IPS-20b (cell line): ENCODE results near the gene ZBTB7A.

Experiments used
- H3K27ac ChIP-seq: one replicate; pipeline ENCODE4 v1.5.1; 2013; ENCODE audit warnings: low read length
- H3K27me3 ChIP-seq: 2 replicates; pipeline ENCODE4 v1.6.1; 2013; ENCODE audit warnings: mild to moderate bottlenecking, low read length, inconsistent platforms; ENCODE audit not compliant: insufficient read depth
- H3K36me3 ChIP-seq: 2 replicates; pipeline ENCODE4 v1.6.1; 2013; ENCODE audit warnings: low read depth, mild to moderate bottlenecking, inconsistent platforms, low read length, moderate library complexity; ENCODE audit not compliant: insufficient read depth
- H3K4me1 ChIP-seq: 2 replicates; pipeline ENCODE4 v1.6.1; 2013; ENCODE audit warnings: mild to moderate bottlenecking, control low read depth, inconsistent platforms, low read length, moderate library complexity; ENCODE audit not compliant: insufficient read depth
- H3K4me3 ChIP-seq: 2 replicates; pipeline ENCODE4 v1.5.1; 2013; ENCODE audit warnings: mild to moderate bottlenecking, low read length, inconsistent platforms
- H3K9ac ChIP-seq: 2 replicates; pipeline ENCODE4 v1.6.1; 2013; ENCODE audit warnings: low read depth, mild to moderate bottlenecking, inconsistent platforms, low read length, moderate library complexity
- H3K9me3 ChIP-seq: 2 replicates; pipeline ENCODE4 v1.6.1; 2013; ENCODE audit warnings: mild to moderate bottlenecking, low read depth, low read length, inconsistent platforms; ENCODE audit not compliant: insufficient read depth

The ZBTB7A gene

GRCh38 chr19:4089946-4090345 is 23.2 kb upstream of the ZBTB7A start:
- H3K27me3 ChIP-seq, result no peaks in the 10 kb centered on the region
- no peak overlapping the region for H3K9ac ChIP-seq
- no peaks in the 10 kb centered on the region for H3K9me3 ChIP-seq
- H3K4me1 ChIP-seq, result no peaks in the 10 kb centered on the region
- H3K36me3 ChIP-seq, result peaks cover 41% of the 10 kb centered on the region
- no peak overlapping the region for H3K27ac ChIP-seq
- no peak overlapping the region for H3K4me3 ChIP-seq

GRCh38 chr19:4089400-4089908 is 22.8 kb upstream of the ZBTB7A start:
- H3K4me1 ChIP-seq, result no peaks in the 10 kb centered on the region
- no peak overlapping the region for H3K27ac ChIP-seq
- H3K36me3 ChIP-seq, result peaks cover 39% of the 10 kb centered on the region
- H3K4me3 ChIP-seq, result no peak overlapping the region
- no peak overlapping the region for H3K9ac ChIP-seq
- no peaks in the 10 kb centered on the region for H3K27me3 ChIP-seq
- H3K9me3 ChIP-seq, result no peaks in the 10 kb centered on the region

- H3K9ac ChIP-seq, result no peak overlapping the region
Observed at GRCh38 chr19:4088975-4089374, 22.3 kb upstream of the ZBTB7A start.

GRCh38 chr19:4087787-4088679 is 21.3 kb upstream of the ZBTB7A start:
- no peak overlapping the region for H3K9ac ChIP-seq
- H3K27ac ChIP-seq, result no peak overlapping the region

More at GRCh38 chr19:4088975-4089374, 22.3 kb upstream of the ZBTB7A start:
- no peaks in the 10 kb centered on the region for H3K9me3 ChIP-seq
- H3K27ac ChIP-seq, result no peak overlapping the region
- peaks cover 39% of the 10 kb centered on the region for H3K36me3 ChIP-seq
- H3K4me3 ChIP-seq, result no peak overlapping the region
- H3K4me1 ChIP-seq, result no peaks in the 10 kb centered on the region
- H3K27me3 ChIP-seq, result no peaks in the 10 kb centered on the region

GRCh38 chr19:4086411-4086867 is 19.7 kb upstream of the ZBTB7A start:
- H3K27me3 ChIP-seq, result no peaks in the 10 kb centered on the region
- H3K9me3 ChIP-seq, result no peaks in the 10 kb centered on the region
- H3K27ac ChIP-seq, result no peak overlapping the region
- H3K4me1 ChIP-seq, result no peaks in the 10 kb centered on the region
- H3K4me3 ChIP-seq, result no peak overlapping the region
- H3K9ac ChIP-seq, result no peak overlapping the region
- peaks cover 22% of the 10 kb centered on the region; the same call in 1 of the 2 replicates for H3K36me3 ChIP-seq

More at GRCh38 chr19:4087787-4088679, 21.3 kb upstream of the ZBTB7A start:
- peaks cover 30% of the 10 kb centered on the region for H3K36me3 ChIP-seq
- no peaks in the 10 kb centered on the region for H3K4me1 ChIP-seq
- H3K9me3 ChIP-seq, result no peaks in the 10 kb centered on the region
- no peaks in the 10 kb centered on the region for H3K27me3 ChIP-seq
- H3K4me3 ChIP-seq, result no peak overlapping the region

GRCh38 chr19:4084547-4084877 is 17.8 kb upstream of the ZBTB7A start:
- H3K27ac ChIP-seq, result no peak overlapping the region
- no peak overlapping the region for H3K4me3 ChIP-seq
- no peaks in the 10 kb centered on the region for H3K4me1 ChIP-seq
- peaks cover 8% of the 10 kb centered on the region; the same call in 1 of the 2 replicates for H3K36me3 ChIP-seq
- H3K9ac ChIP-seq, result no peak overlapping the region
- no peaks in the 10 kb centered on the region for H3K9me3 ChIP-seq
- H3K27me3 ChIP-seq, result no peaks in the 10 kb centered on the region

GRCh38 chr19:4083677-4084546 is 17.2 kb upstream of the ZBTB7A start:
- no peak overlapping the region for H3K4me3 ChIP-seq
- no peak overlapping the region for H3K9ac ChIP-seq
- no peaks in the 10 kb centered on the region; the same call in 1 of the 2 replicates for H3K4me1 ChIP-seq
- no peaks in the 10 kb centered on the region for H3K27me3 ChIP-seq
- no peaks in the 10 kb centered on the region for H3K9me3 ChIP-seq
- no peak overlapping the region for H3K27ac ChIP-seq
- 0 out of 2 replicates have a peak, but pooled peaks cover 2% of the 10 kb centered on the region for H3K36me3 ChIP-seq

GRCh38 chr19:4082172-4082571 is 15.5 kb upstream of the ZBTB7A start:
- Histone ChIP-seq H3K4me3 (no peak overlapping the region), H3K27me3 (no peaks in the 10 kb centered on the region), H3K27ac (no peak overlapping the region), H3K9ac (no peak overlapping the region), H3K36me3 (no peaks in the 10 kb centered on the region), H3K9me3 (no peaks in the 10 kb centered on the region), H3K4me1 (peaks cover 5% of the 10 kb centered on the region; the same call in 1 of the 2 replicates)

- H3K27ac ChIP-seq, result no peak overlapping the region
- peaks cover 5% of the 10 kb centered on the region; the same call in 1 of the 2 replicates for H3K4me1 ChIP-seq
- H3K9ac ChIP-seq, result no peak overlapping the region
- H3K36me3 ChIP-seq, result no peaks in the 10 kb centered on the region
- H3K27me3 ChIP-seq, result no peaks in the 10 kb centered on the region
- H3K4me3 ChIP-seq, result no peak overlapping the region
- no peaks in the 10 kb centered on the region for H3K9me3 ChIP-seq
Observed at GRCh38 chr19:4081441-4082129, 14.9 kb upstream of the ZBTB7A start.

- Histone ChIP-seq H3K4me3 (no peak overlapping the region), H3K36me3 (no peaks in the 10 kb centered on the region), H3K9me3 (no peaks in the 10 kb centered on the region), H3K9ac (no peak overlapping the region), H3K4me1 (peaks cover 5% of the 10 kb centered on the region; the same call in 1 of the 2 replicates), H3K27me3 (no peaks in the 10 kb centered on the region), H3K27ac (no peak overlapping the region)
Observed at GRCh38 chr19:4080473-4080872, 13.8 kb upstream of the ZBTB7A start.
